ENCODE measurements around the gene TEX29.

DNA sequence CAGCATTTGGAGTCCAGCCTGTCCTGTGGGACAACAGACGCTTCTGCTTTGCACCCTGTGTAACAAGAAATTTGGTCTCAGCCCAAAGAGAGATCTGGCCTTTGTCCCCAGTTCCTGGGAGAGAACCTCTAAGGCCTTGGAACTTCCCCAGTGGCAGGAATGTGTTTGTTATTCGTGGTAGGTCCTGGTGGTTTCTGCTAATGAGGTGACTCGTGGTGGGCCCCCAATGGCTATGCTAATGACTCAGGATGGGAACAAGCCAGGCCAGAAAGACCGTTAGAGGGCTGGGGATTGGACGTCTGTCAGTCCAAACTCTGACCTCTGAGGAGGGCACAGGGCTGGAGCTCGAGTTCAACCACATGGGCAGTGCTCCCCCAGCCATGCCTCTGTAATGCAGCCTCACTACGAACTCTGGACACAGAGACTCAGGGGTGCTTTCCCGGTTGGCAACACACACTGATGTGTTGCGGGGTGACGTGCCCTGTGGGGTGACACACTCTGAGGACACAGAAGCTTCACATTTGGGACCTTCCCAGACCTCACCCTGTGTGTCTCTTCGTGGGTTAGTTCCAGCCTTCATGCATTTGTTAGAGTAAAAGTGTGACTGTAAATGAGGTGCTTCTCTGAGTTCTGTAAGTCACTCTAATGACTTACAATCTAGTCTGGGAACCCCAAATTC, 38.9 kb downstream of the TEX29 start:
- TF ChIP-seq, protein P1, sequence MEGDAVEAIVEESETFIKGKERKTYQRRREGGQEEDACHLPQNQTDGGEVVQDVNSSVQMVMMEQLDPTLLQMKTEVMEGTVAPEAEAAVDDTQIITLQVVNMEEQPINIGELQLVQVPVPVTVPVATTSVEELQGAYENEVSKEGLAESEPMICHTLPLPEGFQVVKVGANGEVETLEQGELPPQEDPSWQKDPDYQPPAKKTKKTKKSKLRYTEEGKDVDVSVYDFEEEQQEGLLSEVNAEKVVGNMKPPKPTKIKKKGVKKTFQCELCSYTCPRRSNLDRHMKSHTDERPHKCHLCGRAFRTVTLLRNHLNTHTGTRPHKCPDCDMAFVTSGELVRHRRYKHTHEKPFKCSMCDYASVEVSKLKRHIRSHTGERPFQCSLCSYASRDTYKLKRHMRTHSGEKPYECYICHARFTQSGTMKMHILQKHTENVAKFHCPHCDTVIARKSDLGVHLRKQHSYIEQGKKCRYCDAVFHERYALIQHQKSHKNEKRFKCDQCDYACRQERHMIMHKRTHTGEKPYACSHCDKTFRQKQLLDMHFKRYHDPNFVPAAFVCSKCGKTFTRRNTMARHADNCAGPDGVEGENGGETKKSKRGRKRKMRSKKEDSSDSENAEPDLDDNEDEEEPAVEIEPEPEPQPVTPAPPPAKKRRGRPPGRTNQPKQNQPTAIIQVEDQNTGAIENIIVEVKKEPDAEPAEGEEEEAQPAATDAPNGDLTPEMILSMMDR (IDR thresholded peaks at IDR 0.05; ENCODE audit: low read length): no peak
- TF ChIP-seq EZH2 (IDR thresholded peaks at IDR 0.05; ENCODE audit: borderline replicate concordance, low read length): no peak

Data from OCI-LY1 (cell line).